ENCODE measurements around the gene DCD. TPM values are rescaled to one million over a fixed set of nuclear protein-coding genes. Genes with fewer than 3 reads are reported as not detected.

The DCD gene
- total RNA-seq, 1 experiment from 2014 or later, result not detected

DNA sequence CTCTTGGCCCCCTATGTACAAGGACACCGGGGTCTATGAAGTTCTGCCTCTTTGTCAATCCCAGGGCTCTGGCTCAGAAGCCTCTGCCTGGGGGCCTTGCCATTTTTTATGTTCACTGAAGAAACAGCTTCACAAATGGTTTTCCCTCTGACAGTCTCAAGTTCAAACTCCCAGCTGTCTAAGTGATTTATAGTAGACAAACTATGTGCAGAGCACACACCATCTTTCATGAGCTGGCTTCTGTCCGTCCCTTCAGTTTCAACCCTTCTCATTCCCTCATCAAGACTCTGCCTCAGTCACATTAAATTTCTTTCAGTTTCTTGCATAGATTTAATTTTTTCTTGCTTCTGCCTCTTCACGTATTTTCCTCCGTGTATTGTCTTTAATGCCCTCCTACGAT is 2.7 kb upstream of the DCD start:
- Histone ChIP-seq H3K27ac (ENCODE audit: insufficient read length, low read depth, low read length) (no peak overlapping the region), H3K4ac (ENCODE audit: low read depth, low read length) (no peak overlapping the region), H3K79me1 (ENCODE audit: insufficient read depth, low read depth, low read length, poor library complexity, severe bottlenecking) (no peaks in the 10 kb centered on the region), H3K18ac (ENCODE audit: insufficient read length, low read depth, low read length) (no peak overlapping the region), H3K4me2 (ENCODE audit: insufficient read depth, insufficient read length, low read length) (no peak overlapping the region), H2BK15ac (ENCODE audit: low read depth, low read length) (no peak overlapping the region), H3K79me2 (ENCODE audit: insufficient read depth, low read length) (no peaks in the 10 kb centered on the region), H3K9ac (ENCODE audit: extremely low read depth, insufficient read length, low read length) (no peak overlapping the region), H2BK12ac (ENCODE audit: insufficient read length, low read depth, low read length) (no peak overlapping the region), H3K14ac (ENCODE audit: insufficient read depth, low read length) (no peak overlapping the region), H4K20me1 (ENCODE audit: control insufficient read depth, insufficient read depth, insufficient read length) (no peaks in the 10 kb centered on the region), H4K8ac (replicated peaks; ENCODE audit: insufficient read length, low read depth, low read length) (no peak overlapping the region), H2BK120ac (ENCODE audit: low read depth, low read length, poor library complexity, severe bottlenecking) (no peak overlapping the region), H4K91ac (ENCODE audit: insufficient read length, low read depth, low read length) (no peak overlapping the region), H2AK5ac (ENCODE audit: insufficient read length, low read length) (no peak overlapping the region), H2BK20ac (ENCODE audit: low read depth, low read length, poor library complexity, severe bottlenecking) (no peak overlapping the region), H3T11ph (ENCODE audit: low read length) (no peak overlapping the region), H3K4me1 (ENCODE audit: insufficient read depth, low read length) (no peaks in the 10 kb centered on the region), H2AFZ (ENCODE audit: low read length) (no peak overlapping the region), H3K27me3 (ENCODE audit: insufficient read depth, low read length) (no peaks in the 10 kb centered on the region), H4K5ac (ENCODE audit: insufficient read length, low read depth, low read length) (no peak overlapping the region), H3K23me2 (ENCODE audit: insufficient read length, low read depth, low read length, poor library complexity, severe bottlenecking) (no peaks in the 10 kb centered on the region), H2BK5ac (ENCODE audit: insufficient read length, low read length) (no peak overlapping the region), H3K23ac (ENCODE audit: insufficient read length, low read depth, low read length) (no peak overlapping the region), H3K56ac (ENCODE audit: insufficient read length, low read depth, low read length) (no peak overlapping the region), H3K9me3 (ENCODE audit: control insufficient read depth, low read depth, low read length) (no peaks in the 10 kb centered on the region)
- H3K9me3 Mint-ChIP-seq, result no peaks in the 10 kb centered on the region; a peak in 1 of 5 replicates
- no peak overlapping the region for H3K4me3 Mint-ChIP-seq
- DNase-seq, result no peak
- no peak overlapping the region for H3K27ac Mint-ChIP-seq
- TF ChIP-seq, protein P1, sequence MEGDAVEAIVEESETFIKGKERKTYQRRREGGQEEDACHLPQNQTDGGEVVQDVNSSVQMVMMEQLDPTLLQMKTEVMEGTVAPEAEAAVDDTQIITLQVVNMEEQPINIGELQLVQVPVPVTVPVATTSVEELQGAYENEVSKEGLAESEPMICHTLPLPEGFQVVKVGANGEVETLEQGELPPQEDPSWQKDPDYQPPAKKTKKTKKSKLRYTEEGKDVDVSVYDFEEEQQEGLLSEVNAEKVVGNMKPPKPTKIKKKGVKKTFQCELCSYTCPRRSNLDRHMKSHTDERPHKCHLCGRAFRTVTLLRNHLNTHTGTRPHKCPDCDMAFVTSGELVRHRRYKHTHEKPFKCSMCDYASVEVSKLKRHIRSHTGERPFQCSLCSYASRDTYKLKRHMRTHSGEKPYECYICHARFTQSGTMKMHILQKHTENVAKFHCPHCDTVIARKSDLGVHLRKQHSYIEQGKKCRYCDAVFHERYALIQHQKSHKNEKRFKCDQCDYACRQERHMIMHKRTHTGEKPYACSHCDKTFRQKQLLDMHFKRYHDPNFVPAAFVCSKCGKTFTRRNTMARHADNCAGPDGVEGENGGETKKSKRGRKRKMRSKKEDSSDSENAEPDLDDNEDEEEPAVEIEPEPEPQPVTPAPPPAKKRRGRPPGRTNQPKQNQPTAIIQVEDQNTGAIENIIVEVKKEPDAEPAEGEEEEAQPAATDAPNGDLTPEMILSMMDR (conservative IDR thresholded peaks at IDR 0.05), result no peak
- WGBS (ENCODE audit: extremely low coverage, insufficient read length, low lambda C conversion rate), result no CpG with 5 or more reads among the region's 5 CpGs
- peaks cover 21% of the 10 kb centered on the region for H3K27me3 Mint-ChIP-seq (ENCODE audit: low read depth)
- H3K36me3 Mint-ChIP-seq (ENCODE audit: insufficient read depth in 1 of 3, low read depth in 3 of 3), result no peaks in the 10 kb centered on the region
- H3K4me1 Mint-ChIP-seq, result peaks cover 11 to 13% of the 10 kb centered on the region in 2 experiments
